ENCODE results near the gene LIFR. TPM values are rescaled to one million over a fixed set of nuclear protein-coding genes. Genes with fewer than 3 reads are reported as not detected.
"Not testable (repeated sequence)": the region's sequence is repeated elsewhere in the genome, so short reads cannot be mapped to it uniquely, and the experiment has no call there.

The LIFR gene
- total RNA-seq, 2 experiments from 2014 or later, result not detected

GRCh38 chr5:38527475-38527874 lies 29.0 kb downstream of the LIFR start:
- POLR2A ChIA-PET, result no interaction called here
- CTCF ChIA-PET, result no interaction called here

- ChIA-PET CTCF (no interaction called here), POLR2A (no interaction called here)
Observed at GRCh38 chr5:38524022-38524421, 32.4 kb downstream of the LIFR start.

- ChIA-PET POLR2A (no interaction called here), CTCF (no interaction called here)
Observed at GRCh38 chr5:38519476-38519875, 37.0 kb downstream of the LIFR start.

- ChIA-PET POLR2A (no interaction called here), CTCF (no interaction called here)
Observed at GRCh38 chr5:38518341-38518740, 38.1 kb downstream of the LIFR start.

DNA sequence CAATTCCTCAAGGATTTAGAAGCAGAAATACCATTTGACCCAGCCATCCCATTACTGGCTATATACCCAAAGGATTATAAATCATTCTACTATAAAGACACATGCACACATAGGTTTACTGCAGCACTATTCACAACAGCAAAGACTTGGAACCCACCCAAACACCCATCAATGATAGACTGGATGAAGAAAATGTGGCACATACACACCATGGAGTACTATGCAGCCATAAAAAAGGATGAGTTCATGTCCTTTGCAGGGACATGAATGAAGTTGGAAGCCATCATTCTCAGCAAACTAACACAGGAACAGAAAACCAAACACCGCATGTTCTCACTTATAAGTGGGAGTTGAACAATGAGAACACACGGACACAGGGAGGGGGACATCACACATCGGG lies 39.8 kb downstream of the LIFR start:
- CTCF ChIA-PET, POLR2A ChIA-PET: not testable (repeated sequence)

GRCh38 chr5:38515646-38516045 lies 40.8 kb downstream of the LIFR start:
- POLR2A ChIA-PET, result no interaction called here
- CTCF ChIA-PET, result no interaction called here

- CTCF ChIA-PET, result no interaction called here
Observed at GRCh38 chr5:38515092-38515491, 41.4 kb downstream of the LIFR start.

GRCh38 chr5:38509185-38509584 lies 47.3 kb downstream of the LIFR start:
- CTCF ChIA-PET, result no interaction called here
- POLR2A ChIA-PET, result no interaction called here

More at GRCh38 chr5:38515092-38515491, 41.4 kb downstream of the LIFR start:
- POLR2A ChIA-PET, result no interaction called here

GRCh38 chr5:38506302-38506701 lies 50.1 kb downstream of the LIFR start:
- POLR2A ChIA-PET, result no interaction called here
- CTCF ChIA-PET, result no interaction called here

- ChIA-PET CTCF (no interaction called here), POLR2A (no interaction called here)
Observed at GRCh38 chr5:38500573-38501260, 55.7 kb downstream of the LIFR start.

DNA sequence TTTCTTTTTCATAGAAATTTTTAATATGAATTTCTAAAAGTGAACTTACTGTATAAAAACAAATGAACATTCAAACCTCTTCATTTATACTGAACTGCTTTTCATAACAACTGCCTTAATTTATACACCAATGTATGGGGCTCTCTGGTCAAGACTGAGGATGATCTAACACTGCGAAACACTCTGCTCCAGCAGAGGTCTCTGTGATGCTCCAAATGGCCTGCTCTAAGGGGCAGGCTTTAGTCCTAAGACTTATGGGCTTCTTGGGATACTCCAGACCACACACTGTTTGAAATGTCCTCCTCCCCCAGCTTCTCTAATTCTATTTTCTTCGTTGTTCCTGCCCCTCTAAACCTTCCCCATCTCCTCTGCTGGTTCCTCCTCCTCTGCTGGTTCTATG lies 58.5 kb downstream of the LIFR start:
- CTCF ChIA-PET, result no interaction called here

DNA sequence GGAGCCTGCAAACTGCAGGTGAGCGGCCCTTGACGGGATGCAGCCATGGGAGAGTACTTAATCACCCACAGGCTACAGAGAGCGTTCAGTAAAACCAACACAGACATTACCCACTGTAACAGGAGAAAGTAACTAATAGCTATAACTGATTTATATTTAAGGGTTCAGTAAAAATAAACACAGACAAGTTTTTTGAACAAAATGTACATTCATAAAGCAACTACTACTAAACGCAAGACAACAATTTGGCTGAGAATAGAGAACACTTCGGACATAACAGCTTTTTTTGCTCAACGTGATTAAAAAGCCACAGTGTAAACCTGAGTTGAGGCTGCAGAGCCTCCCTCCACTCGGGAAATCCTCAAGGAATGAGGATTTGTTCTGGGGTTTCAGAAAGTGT lies 61.7 kb downstream of the LIFR start:
- CTCF ChIA-PET, result no interaction called here
- POLR2A ChIA-PET, result no interaction called here

More for the DNA sequence above, 58.5 kb downstream of the LIFR start:
- POLR2A ChIA-PET, result no interaction called here

DNA sequence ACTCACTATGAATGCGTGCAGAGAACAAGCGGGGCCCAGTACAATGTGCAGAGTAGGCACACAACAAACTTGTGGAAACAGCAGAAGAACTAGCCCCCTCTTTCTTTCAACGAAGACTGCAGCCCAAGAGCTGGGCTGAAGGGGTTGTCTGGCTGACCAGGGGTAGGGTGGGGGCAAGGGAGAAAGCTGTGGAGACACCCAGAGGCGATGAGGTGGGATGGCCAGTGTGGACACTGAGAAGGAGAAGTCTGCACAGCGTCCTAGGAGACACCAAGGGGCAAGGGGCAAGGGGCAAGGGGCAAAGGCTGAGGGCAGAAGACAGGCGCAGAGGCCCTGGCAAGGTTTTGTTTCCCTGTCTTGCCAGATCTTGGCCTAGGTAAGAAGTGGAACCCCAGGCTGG lies 62.3 kb downstream of the LIFR start:
- CTCF ChIA-PET, result no interaction called here
- POLR2A ChIA-PET, result no interaction called here

- CTCF ChIA-PET, result no interaction called here
- POLR2A ChIA-PET, result no interaction called here
Observed at GRCh38 chr5:38483805-38484398, 72.5 kb downstream of the LIFR start.

- ChIA-PET POLR2A (no interaction called here), CTCF (no interaction called here)
Observed at GRCh38 chr5:38479315-38479904, 77.0 kb downstream of the LIFR start.

DNA sequence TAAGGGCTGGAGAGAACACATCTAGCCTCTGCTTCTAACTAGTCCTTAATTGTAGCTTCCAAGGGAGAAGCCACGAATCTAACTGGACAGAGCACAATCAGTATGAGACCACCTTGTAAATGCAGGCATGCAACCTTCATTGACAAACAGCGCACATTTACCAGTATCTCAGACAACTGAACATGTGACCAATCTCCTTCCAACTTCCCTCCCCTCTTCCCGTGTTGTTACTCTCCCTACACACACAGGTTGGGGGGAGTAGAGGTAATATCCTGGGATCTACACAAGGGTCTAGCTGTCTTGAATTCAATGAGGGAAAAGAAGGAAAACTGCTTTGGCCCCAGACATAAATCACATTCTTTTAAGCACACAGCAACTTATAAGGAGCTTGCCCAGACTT lies 77.6 kb downstream of the LIFR start:
- ChIA-PET CTCF (no interaction called here), POLR2A (no interaction called here)

- ChIA-PET POLR2A (no interaction called here), CTCF (no interaction called here)
Observed at GRCh38 chr5:38478166-38478565, 78.3 kb downstream of the LIFR start.

- ChIA-PET POLR2A (no interaction called here), CTCF (no interaction called here)
Observed at GRCh38 chr5:38473008-38473407, 83.4 kb downstream of the LIFR start.

GRCh38 chr5:38472541-38472940 lies 83.9 kb downstream of the LIFR start:
- ChIA-PET POLR2A (interaction anchor here (0.6 kb wide), 1 partner anchor 405 kb away, joined by 3 read pairs; no protein-coding TSS in a partner anchor), CTCF (no interaction called here)

GRCh38 chr5:38471709-38472108 lies 84.7 kb downstream of the LIFR start:
- CTCF ChIA-PET, result no interaction called here
- POLR2A ChIA-PET, result no interaction called here

- POLR2A ChIA-PET, result no interaction called here
- CTCF ChIA-PET, result no interaction called here
Observed at GRCh38 chr5:38469707-38470267, 86.7 kb downstream of the LIFR start.
